Activated effector memory CD4-positive, alpha-beta T cell treated with Interleukin-2 at 50 U/mL for 16 hours (primary cell): ENCODE results near the gene CCT5.
"Not testable (repeated sequence)": the region's sequence is repeated elsewhere in the genome, so short reads cannot be mapped to it uniquely, and the experiment has no call there.

Experiments
- DNase-seq: peaks from one replicate; pipeline ENCODE4 v3.0.0-alpha.2; 2020

Gene CCT5

GRCh38 chr5:10247217-10247616 lies 2.9 kb upstream of the CCT5 start:
- DNase-seq: not testable (repeated sequence)

GRCh38 chr5:10248378-10249260 lies 1.5 kb upstream of the CCT5 start:
- no peak for DNase-seq

GRCh38 chr5:10250806-10251276 lies 761 bp downstream of the CCT5 start:
- peak; percentile 13 for DNase-seq

GRCh38 chr5:10251405-10251804 lies 1.3 kb downstream of the CCT5 start:
- no peak for DNase-seq

GRCh38 chr5:10253390-10253789 lies 3.3 kb downstream of the CCT5 start:
- DNase-seq: no peak

GRCh38 chr5:10254686-10255085 lies 4.6 kb downstream of the CCT5 start:
- DNase-seq: no peak

- no peak for DNase-seq
These were observed 7.8 kb downstream of the CCT5 start for GRCh38 chr5:10257870-10258269.

GRCh38 chr5:10259899-10260298 lies 9.8 kb downstream of the CCT5 start:
- no peak for DNase-seq

GRCh38 chr5:10261065-10261464 lies 11.0 kb downstream of the CCT5 start:
- DNase-seq: no peak

- no peak for DNase-seq
These were observed 12.2 kb downstream of the CCT5 start for GRCh38 chr5:10262121-10262774.

GRCh38 chr5:10262995-10263394 lies 12.9 kb downstream of the CCT5 start:
- DNase-seq: no peak

GRCh38 chr5:10264604-10265003 lies 14.5 kb downstream of the CCT5 start:
- DNase-seq: no peak

- DNase-seq: no peak
These were observed 15.4 kb downstream of the CCT5 start for GRCh38 chr5:10265245-10266109.

GRCh38 chr5:10266137-10266536 lies 16.1 kb downstream of the CCT5 start:
- DNase-seq: no peak

GRCh38 chr5:10266839-10267238 lies 16.8 kb downstream of the CCT5 start:
- no peak for DNase-seq

GRCh38 chr5:10268100-10268499 lies 18.0 kb downstream of the CCT5 start:
- DNase-seq: no peak

GRCh38 chr5:10272053-10272874 lies 22.2 kb downstream of the CCT5 start:
- DNase-seq: no peak

GRCh38 chr5:10272875-10273209 lies 22.8 kb downstream of the CCT5 start:
- DNase-seq: not testable (repeated sequence)

GRCh38 chr5:10275460-10275859 lies 25.4 kb downstream of the CCT5 start:
- DNase-seq: no peak

GRCh38 chr5:10275991-10276390 lies 25.9 kb downstream of the CCT5 start:
- DNase-seq: no peak

- DNase-seq: no peak
These were observed 26.6 kb downstream of the CCT5 start for GRCh38 chr5:10276691-10277090.
